ENCODE measurements around the gene AMY1A.
"Not testable (repeated sequence)": the region's sequence is repeated elsewhere in the genome, so short reads cannot be mapped to it uniquely, and the experiment has no call there.

The AMY1A gene

DNA sequence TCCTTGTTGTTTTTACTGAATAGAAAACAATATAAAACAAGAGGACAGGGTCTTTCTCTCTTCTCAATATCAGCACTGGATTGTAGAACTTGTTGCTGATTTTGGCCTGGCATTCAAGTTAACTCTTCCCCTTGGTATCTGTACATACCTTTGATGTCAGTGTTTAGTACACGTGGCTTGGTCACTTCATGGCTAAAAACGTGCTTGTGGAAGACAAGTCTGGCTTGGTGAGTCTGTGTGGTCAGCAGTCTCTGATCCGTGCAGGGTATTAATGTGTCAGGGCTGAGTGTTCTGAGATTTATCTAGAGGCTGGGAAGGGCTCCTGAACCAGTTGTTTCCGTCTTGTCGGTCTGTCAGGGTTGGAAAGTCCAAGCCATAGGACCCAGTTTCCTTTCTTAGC, at the start of gene AMY1A:
Gene AMY1A (plus strand): TSS at position 301 of the 400 bp plus-strand sequence. CDS start 571 bp downstream, outside the sequence.
- DNase-seq = not testable (repeated sequence)

DNA sequence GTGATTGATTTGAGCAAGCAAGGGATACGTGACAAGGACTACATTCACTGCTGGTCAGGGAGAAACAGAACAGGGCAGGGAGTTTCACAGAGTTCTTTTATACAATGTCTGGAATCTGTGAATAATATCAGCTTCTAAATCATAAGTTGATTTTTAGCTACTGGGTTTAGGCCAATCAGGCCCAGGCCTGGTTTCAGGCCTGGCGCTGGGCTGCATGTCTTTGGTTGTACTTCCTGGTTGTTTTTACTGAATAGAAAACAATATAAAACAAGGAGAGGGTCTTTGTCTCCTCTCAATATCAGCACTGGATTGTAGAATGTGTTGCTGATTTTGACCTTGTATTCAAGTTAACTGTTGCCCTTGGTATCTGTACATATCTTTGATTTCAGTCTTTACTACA, 39.2 kb upstream of the AMY1A start:
- DNase-seq = no peak

DNA sequence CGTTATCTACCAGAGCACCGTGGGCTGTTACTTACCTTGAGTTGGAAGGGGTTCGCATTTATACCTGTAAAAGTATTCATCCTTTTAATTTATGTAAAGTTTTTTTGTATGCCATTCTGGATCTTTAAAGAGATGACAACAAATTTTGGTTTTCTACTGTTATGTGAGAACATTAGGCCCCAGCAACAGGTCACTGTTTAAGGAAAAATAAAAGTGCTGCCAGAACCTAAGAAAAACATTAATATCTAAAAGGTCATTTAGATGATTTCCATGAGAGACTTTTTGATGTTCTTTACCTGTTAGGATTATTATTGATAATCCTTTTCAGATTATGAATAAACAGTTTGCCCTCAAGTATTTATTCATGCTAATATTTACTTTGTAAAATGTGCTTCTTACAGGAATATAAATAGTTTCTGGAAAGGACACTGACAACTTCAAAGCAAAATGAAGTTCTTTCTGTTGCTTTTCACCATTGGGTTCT, 38.5 kb upstream of the AMY1A start, which contains the start of gene AMY2A:
Gene AMY2A (plus strand): TSS at position 434 of the 484 bp plus-strand sequence. CDS start 14 bp downstream, at position 448.
- not testable (repeated sequence) for DNase-seq

DNA sequence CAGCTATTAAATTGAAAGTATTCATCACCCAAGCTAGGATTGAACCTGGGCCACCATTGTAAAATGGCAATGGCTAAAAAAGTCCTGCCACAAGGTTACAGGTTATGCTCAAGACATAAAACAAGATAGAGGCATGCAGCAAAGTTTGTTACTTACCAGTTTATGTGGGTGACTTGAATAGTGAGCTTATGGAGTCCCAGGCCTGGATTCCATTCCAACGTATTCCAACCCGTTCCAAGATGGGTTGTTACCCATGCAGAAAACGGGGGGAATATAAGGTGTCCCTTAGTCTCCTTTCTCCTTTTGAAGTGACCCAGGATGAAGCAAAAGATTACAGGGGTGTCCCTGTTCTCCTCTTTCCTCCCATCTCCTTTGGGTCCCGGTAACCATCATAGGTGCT, 28.1 kb upstream of the AMY1A start:
- not testable (repeated sequence) for DNase-seq

DNA sequence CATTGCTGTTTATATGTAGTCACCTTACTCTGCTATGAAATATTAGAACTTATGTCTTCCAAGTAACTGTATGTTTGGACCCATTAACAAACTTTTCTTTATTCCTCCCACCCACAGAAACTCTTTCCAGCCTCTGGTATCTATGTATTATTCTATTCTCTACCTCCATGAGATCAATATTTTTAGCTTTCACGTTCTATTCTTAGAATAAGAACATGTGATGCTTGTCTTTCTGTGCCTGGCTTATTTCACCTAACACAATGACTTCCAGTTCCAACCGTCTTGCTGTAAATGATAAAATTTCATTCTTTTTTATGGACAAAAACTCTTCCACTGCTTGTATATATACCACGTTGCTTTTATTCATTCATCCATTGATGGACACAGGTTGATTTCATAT, 14.4 kb upstream of the AMY1A start:
- not testable (repeated sequence) for DNase-seq

DNA sequence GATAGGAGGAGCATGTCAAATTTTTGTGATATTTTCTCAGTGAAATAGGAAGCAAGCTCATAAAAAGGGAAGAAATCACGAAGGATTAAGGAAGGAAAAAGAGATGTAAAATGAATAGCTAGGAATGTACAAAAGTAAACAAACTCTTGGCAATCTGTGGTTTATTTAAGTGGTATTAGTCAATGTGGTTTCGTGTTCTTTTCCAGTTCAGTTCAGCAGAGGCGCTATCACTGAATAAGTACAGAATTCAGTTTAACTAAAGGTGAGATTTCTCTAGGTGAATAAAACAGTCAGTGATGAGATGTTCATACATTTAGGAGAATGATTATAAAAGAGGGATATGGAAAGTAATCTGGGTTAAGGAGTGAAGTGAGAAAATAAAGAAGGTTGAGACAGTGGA, 11.7 kb upstream of the AMY1A start:
- DNase-seq = not testable (repeated sequence)

DNA sequence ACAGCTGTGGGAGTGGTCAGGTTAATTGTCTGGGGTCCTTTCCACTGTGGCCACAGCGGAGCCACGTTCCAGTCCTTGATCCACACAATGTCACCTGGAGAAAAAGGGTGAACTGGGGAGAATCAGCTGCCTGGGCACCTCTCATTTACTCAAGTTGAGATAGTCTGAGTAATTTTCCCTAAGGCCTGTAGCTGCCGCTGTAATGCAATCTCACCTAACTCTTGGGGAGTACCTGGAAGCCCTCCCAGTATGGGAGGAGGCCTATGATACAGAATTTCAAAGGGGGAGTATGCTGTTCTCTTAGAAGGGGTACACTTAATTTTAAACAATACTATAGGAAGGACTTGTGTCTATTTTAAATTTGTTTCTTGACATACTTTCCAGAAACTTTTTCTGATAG, 5.3 kb upstream of the AMY1A start:
- DNase-seq = not testable (repeated sequence)

DNA sequence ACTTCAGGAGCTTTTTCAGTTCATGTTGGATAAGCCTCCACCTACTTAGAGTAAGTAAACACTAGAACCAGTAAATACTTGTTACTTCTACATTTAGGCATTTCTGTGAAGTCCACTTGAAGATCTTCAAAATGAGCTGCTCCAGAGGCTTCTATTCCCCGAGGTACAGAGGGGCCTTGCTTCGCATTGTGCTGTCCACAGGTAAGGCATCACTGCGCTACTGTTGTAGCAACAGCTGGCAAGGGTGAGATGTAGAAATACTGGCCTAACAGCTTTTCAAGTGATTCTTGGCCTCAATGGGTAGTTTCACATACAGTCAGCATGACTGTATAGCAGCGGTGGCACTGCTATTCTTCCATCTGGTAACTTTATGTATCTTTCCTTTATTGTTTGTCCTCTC, 4.7 kb upstream of the AMY1A start:
- not testable (repeated sequence) for DNase-seq

DNA sequence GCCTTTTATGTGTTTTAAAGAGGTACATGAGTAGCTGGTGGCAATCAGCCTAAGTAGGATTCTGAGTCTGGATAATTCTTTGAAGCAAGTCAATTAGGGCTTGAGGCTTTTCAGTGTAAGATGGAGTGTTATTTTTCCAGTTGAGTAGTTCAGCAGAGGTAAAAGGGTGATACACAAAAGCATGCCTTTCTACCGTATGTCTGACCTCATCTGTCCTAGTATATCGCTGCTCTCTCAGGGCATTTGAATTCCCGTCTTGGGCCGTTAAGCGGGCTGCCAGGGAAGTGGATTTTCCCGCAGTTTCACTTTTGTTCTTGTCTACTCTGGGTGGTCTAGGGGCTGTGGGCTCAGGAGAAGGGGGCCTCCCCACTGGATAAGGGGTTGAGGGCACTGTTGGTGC, 1.4 kb upstream of the AMY1A start:
- DNase-seq = not testable (repeated sequence)

DNA sequence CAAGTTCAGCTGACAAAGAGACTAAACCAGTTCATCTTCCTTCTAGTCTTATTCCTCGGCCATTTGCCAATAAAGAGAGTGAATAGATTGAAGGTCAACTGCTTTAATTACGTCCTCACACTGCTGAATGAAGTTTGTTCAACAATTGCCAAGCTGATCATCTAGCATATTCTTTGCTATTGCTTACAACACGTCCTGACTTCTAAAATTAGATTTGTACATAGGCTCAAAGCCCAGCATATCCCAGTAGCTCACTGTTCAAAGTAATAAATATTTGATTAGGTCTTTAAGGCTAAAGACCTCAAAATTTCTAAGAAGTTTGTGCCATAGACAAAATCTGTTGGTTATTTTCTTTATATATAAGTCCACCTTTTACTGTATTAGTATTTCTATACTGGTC, 20.8 kb downstream of the AMY1A start:
- DNase-seq = not testable (repeated sequence)

DNA sequence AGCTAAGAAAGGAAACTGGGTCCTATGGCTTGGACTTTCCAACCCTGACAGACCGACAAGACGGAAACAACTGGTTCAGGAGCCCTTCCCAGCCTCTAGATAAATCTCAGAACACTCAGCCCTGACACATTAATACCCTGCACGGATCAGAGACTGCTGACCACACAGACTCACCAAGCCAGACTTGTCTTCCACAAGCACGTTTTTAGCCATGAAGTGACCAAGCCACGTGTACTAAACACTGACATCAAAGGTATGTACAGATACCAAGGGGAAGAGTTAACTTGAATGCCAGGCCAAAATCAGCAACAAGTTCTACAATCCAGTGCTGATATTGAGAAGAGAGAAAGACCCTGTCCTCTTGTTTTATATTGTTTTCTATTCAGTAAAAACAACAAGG, 40.5 kb downstream of the AMY1A start, which contains the start of gene AMY1B:
Gene AMY1B (minus strand): TSS at position 101 of the 400 bp plus-strand sequence. CDS start 571 bp downstream, outside the sequence.
- not testable (repeated sequence) for DNase-seq

DNA sequence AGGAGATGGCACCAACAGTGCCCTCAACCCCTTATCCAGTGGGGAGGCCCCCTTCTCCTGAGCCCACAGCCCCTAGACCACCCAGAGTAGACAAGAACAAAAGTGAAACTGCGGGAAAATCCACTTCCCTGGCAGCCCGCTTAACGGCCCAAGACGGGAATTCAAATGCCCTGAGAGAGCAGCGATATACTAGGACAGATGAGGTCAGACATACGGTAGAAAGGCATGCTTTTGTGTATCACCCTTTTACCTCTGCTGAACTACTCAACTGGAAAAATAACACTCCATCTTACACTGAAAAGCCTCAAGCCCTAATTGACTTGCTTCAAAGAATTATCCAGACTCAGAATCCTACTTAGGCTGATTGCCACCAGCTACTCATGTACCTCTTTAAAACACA, 41.9 kb downstream of the AMY1A start:
- not testable (repeated sequence) for DNase-seq

DNA sequence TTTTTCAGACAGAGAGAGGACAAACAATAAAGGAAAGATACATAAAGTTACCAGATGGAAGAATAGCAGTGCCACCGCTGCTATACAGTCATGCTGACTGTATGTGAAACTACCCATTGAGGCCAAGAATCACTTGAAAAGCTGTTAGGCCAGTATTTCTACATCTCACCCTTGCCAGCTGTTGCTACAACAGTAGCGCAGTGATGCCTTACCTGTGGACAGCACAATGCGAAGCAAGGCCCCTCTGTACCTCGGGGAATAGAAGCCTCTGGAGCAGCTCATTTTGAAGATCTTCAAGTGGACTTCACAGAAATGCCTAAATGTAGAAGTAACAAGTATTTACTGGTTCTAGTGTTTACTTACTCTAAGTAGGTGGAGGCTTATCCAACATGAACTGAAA, 45.1 kb downstream of the AMY1A start:
- DNase-seq = not testable (repeated sequence)

DNA sequence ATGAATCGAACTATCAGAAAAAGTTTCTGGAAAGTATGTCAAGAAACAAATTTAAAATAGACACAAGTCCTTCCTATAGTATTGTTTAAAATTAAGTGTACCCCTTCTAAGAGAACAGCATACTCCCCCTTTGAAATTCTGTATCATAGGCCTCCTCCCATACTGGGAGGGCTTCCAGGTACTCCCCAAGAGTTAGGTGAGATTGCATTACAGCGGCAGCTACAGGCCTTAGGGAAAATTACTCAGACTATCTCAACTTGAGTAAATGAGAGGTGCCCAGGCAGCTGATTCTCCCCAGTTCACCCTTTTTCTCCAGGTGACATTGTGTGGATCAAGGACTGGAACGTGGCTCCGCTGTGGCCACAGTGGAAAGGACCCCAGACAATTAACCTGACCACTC, 45.7 kb downstream of the AMY1A start:
- DNase-seq = not testable (repeated sequence)

DNA sequence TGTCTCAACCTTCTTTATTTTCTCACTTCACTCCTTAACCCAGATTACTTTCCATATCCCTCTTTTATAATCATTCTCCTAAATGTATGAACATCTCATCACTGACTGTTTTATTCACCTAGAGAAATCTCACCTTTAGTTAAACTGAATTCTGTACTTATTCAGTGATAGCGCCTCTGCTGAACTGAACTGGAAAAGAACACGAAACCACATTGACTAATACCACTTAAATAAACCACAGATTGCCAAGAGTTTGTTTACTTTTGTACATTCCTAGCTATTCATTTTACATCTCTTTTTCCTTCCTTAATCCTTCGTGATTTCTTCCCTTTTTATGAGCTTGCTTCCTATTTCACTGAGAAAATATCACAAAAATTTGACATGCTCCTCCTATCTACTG, 52.1 kb downstream of the AMY1A start:
- not testable (repeated sequence) for DNase-seq

DNA sequence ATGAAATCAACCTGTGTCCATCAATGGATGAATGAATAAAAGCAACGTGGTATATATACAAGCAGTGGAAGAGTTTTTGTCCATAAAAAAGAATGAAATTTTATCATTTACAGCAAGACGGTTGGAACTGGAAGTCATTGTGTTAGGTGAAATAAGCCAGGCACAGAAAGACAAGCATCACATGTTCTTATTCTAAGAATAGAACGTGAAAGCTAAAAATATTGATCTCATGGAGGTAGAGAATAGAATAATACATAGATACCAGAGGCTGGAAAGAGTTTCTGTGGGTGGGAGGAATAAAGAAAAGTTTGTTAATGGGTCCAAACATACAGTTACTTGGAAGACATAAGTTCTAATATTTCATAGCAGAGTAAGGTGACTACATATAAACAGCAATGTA, 54.8 kb downstream of the AMY1A start:
- DNase-seq = not testable (repeated sequence)

All from GDM1 (cell line).